Measurements from ENCODE around the gene MLXIP.

MLXIP gene

DNA sequence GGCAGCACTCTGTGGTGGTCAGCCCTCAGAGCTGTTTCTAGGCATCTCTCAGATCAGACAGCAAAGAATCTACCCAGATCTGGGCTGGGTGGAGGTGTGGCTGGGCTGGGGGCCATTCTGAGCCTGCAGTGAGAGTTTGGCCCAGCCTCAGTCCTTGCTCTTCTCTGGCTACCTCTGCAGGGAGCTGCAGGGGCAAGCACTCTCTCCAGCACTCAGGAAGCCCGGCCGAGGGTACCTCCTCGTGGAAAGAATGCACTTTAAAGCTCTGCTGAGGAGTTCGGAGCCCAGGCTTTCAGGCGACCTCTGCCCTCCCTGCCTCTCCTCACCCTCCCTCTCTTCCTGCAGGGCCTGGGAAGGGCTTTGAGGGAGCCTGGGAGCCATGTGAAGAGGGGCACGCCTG, 64.3 kb downstream of the MLXIP start:
- no peak for DNase-seq

DNA sequence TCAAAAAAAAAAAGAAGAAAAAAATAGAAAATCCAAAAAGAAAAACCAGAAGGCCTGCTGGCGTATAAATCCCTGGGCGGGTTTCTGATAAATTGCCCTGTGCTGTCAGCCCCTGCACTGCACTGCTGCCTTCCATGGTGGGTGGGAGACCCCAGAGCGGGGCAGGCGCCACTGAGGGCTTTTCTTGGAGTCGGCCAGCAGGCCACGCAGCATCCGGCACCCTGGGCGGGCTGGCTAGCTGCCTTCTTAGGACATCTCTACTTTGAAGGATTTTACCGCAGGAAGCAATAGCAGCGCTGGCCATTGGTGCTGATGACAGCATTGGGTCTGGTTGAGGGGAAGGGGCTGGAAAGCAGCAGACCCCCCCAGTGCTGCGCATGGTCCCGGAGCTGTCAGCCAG, 66.3 kb downstream of the MLXIP start:
- no peak for DNase-seq

DNA sequence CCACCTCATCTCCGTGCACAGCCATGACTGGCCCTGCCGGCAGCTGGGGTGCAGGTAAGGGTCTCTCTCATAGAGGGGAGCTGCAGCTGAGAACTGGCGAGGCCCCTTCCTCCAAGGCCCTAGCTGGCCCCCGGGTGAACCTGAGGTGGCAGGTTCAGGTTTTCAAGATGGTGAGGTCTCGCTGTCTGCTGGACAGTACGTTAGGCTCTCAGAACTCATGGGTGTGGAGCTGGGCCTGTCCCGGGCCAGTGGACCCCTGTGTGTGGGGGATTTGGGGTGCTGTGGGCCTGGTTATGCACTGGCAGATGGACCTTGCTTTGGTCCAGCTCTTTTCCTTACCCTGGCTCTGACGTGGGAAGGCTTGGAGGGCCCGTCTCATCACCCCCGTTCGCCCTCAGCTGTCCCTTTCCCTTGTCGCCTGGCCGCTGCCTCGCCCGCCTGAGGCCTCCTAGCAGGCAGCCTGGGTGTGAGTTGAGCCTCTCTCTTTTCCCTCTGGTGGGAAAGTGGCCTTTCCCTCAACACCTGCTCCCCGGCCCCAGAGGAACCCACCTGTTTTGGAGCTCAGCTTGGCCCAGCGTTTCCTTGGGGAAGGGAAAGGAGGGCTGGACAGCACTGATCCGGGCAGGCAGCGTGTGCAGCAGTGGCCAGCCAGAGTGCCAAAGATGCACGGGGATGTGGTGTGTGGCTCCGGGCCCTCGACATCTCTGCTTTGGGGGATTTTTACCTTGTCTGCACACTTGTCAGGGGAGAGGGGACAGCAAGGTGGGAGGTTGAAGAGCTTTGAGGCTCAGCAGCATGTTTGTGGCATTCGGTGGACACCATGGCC, 67.2 kb downstream of the MLXIP start:
- DNase-seq, result no peak

DNA sequence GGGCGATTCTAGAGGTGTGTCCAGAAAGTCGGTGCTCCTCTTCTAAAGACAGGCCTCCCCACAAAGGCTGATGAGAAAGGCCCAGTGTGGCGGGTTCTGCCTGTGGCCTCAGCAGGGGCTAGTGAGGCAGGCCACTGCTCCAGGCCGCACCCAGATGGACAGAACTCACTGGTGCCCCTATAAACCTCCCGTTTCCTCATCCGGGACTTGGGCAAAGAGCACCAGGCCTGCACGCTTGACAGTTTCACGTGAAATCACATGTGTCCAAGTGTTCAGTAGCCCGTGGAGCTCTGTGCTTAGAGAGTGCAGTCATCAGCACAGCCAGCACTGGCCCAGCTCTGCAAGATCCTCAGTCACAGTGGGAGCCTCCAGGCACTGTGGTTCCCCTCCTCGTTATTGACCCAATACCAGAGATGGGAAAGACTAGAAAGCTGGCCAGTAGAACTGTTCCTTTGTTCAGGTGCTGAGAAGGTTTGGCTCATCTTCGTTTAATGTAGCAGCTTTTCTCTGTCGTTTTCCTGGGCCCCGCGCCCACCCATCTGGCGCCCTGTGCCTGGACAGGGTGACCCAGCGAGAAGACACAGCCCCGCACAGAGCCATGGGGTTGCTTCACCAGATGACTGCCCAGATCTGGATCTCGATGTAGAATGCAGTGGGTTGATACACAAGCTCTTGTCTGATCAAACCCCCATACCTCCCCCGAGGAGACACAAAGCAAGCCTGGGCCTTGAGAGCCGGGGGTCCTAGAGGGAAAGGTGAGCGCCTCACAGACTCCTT, 69.1 kb downstream of the MLXIP start:
- DNase-seq, result no peak

DNA sequence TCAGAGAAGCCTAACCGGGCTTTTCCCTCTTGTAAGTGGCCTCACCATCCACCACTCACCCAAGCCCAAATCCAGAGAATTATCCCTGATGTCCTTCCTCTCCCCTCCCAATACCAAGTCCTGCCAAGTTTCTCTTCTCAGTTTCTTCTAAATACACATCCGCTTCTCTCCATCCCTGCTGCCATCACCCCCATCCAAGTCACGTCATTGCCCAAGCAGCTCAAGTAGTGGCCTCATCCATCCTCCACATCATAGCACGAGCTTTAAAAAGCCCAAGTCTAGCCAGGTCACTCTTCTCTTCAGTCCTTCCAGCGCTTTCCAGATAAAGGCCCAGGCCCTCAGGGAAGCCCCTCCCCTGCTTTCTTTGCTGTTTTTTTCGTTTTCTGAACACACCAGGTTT, 70.1 kb downstream of the MLXIP start:
- no peak for DNase-seq

DNA sequence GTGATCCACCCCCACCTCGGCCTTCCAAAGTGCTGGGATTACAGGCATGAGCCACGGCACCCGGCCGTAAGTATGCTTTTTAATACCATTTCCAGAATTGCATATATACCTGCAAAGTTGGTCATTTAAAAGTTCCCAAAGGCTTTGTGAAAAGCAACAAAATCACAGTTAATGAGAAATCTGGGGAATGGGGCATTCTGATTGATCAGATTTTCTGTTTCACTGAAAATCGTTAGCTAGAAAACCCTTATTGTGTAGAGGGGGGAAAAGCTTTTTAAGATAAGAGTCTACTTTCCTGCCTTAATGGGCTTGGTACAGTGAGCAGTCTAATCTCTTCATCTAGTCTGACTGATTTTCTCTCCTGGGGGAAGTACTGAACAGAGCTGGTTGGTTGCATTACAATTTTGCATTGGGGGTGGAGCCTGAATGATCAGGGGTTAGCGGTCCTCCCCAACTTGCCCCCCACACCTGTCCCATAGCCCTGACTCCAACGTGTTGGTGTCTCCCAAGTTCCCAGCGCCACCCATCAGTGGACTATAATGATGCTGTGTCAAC, 71.6 kb downstream of the MLXIP start:
- no peak for DNase-seq

DNA sequence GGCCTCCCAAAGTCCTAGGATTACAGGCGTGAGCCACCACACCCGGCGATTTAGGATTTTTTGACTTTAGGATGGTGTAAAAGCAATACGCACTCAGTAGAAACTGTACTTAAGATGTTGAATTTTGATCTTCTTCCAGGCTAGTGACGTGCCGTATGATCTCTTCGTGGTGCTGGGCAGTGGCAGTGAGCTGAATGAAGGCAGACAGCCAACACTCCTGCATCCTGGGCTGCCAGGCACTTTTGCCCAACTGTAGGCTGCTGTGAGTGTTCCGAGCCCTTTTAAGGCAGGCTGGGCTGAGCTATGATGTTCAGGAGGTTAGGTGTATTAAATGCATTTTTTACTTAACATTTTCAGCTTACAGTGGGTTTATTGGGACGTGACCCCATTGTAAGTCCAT, 74.2 kb downstream of the MLXIP start:
- peak in 2 of 56 donors; percentile 5 to 8 for DNase-seq

DNA sequence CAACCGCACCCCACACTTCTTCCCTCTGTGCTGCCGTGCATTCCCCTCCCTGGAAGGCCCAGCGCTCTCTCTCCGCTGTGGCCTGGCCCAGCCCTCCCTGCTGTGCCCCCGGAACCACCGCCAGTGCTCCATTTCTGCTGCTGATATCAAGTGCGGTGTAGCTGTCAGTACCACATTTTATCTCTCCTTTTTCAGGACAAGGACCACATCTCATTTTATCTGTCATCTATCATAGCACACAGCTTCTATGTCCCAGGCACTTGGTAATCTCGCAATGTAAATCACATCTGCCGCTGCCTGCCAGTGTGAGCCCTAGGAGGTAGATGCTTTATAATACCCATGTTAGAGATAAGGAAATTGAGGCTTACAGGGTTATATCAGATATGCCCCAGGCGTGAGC, 77.1 kb downstream of the MLXIP start:
- no peak for DNase-seq

DNA sequence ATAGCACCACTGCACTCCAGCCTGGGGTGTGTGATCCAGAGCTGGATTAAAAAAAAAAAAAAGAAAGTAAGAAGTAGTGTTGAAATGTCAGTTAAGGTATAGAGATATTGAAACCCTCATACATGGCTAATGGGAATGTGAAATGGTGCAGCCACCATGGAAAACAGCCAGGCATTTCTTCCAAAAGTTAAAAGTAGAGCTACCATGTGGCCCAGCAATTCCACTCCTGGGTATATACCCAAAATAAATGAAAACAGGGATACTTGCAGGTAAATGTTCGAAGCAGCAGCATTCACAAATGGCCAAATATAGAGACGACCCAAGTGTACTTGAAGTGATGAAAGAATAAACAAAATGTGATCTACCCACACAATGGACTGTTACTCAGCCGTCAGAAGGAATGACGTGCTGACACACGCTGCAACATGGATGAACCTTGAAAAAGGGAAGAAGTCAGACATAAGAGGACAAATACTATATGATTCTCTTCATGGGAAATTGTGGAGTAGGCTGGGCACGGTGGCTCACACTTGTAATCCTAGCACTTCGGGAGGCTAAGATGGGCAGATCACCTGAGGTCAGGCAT, 80.2 kb downstream of the MLXIP start:
- DNase-seq, result no peak

DNA sequence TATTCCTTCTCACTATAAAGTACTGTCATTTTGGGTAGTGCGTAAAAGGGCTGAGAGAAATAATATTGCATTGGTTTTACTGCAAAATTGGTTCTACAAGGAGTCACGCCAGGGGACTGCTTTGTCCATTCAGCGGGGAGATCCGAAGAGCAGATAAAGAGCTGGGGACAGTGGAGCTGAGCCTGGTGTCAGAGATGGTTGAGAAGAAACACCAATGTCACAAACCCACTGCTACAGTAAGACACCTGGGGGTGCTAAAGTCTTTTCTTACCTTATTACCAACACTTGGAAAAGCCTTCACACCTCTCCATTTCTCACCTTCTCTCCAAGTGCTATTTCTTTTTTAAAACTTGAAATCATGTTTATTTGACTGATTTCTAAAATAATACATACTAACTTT, 81.3 kb downstream of the MLXIP start:
- no peak for DNase-seq

DNA sequence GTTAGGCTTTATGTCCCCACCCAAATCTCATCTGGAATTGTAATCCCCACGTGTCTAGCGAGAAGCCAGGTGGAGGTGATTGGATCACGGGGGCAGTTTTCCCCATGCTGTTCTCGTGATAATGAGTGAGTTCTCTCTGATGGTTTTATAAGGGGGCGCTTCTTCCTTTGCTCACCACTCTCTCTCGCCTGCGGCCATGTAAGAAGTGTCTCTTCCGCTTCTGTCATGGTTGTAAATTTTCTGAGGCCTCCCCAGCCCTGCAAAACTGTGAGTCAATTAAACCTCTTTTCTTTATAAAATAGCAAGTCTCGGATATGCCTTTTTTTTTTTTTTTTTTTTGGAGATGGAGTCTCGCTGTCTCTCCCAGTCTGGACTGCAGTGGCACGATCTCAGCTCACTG, 82.2 kb downstream of the MLXIP start:
- no peak for DNase-seq

DNA sequence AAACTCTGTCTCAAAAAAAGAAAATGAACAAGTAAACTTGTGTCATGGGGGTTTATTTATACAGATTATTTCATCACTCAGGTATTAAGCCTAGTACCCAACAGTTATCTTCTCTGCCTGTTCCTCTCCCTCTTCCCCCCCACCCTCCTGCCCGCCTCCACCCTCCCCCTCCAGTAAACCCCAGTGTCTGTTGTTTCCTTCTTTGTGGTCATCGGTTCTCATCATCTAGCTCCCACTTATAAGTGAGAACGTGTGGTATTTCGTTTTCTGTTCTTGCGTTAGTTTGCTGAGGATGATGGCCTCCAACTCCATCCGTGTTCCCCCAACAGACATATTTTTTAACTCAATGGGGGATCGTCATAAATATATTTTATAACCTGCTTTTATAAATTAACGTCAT, 83.1 kb downstream of the MLXIP start:
- DNase-seq, result no peak

DNA sequence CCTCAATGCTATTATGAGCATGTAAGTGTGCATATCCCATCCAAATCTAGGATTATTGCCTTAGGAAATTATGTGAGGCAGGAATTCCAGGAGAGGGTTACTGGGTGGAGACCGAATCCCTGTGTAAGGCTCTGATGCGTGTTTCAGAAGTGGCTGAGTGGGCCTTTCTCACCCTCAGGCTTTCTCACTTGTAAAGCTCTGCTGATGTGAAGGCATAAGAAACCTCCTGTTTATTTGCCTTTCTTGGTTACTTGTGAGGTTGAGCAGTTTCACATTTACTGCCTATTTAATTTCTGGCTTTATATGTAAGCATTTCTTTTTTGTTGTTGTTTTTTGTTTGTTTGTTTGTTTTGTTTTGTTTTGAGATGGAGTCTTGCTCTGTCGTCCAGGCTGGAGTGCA, 84.4 kb downstream of the MLXIP start:
- DNase-seq, result no peak

DNA sequence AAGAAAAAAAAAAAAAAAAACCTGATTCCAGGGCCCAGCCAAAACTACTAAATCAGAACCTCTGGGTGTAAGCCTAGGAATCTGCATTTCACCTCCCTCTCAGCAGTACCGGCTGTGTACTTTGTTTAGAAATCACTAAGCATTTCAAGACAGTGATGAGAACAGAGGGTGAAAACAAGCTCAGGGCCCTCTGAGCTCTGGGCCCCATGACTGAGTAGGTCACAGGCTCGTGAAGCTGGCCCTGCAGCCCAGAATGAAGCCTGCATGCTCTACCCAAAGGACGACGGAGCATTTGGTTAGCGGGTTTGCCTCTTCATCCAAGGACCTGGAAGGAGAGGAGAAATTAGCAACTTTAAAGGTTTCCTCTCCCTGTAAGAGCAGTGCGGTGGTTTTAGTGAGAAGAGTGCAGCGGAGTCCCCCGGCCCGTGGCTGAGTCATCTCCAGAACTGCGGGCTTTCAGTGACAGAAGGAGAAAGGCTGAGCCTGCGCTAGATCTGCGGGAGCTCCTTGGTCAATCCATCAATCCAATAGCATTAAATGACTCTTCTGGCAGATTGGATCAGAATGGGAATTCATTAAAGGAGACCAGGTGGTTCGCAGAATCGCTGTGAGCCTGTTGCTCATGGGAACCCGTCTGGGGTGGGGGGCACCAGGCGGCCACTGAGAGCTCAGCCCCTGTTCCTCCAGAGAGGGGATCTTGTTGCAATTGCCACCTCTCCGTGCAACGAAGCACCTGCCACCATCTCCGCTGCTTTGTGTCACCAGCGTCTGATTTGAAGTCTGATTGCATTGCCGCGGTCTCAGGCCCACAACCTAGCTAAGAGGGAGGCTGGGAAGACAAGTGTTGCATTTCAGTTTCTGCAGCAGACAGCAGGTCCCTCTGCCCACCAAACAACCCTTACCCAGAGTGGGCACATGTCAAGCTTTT, 88.1 kb downstream of the MLXIP start:
- DNase-seq, result no peak

DNA sequence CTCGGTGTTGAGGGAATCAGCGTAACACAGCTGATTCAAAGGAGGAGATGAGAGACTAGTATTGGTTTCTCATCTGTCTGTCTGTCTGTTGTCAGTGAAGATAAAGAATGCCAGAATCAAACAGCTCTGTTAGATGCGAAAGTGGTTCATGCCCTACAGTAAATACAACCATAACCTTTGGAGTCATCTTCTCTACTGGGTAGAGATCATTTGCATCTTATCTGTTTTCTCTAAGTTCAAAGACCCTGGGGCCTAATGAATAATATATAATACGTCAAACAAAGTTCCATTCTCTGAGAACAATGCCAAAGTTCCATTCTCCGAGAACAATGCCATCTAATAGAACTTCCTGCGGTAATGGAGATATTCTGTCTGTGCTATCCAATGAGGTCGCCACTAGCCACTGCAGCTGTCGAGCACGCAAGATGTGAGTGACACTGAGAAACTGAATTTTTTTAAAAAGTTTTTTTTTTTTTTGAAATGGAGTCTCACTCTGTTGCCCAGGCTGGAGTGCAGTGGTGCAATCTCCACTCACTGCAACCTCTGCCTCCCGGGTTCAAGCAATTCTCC, 88.9 kb downstream of the MLXIP start:
- DNase-seq, result no peak

DNA sequence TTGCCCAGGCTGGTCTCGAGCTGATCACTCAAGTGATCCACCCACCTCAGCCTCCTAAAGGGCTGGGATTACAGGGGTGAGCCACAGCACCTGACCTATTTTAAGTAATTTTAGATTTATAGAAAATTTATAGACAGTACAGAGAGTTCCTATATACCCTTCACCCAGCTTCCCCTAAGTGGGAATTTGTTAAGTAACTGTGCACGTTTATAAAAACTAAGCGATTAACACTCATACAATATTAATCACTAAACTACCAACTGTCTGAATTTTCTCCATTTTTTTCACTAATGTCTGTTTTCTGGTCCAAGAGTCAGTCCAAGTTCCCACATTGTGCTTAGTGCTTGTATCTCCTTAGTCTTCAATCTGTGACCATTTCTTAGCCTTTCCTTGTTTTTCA, 89.9 kb downstream of the MLXIP start:
- no peak for DNase-seq

DNA sequence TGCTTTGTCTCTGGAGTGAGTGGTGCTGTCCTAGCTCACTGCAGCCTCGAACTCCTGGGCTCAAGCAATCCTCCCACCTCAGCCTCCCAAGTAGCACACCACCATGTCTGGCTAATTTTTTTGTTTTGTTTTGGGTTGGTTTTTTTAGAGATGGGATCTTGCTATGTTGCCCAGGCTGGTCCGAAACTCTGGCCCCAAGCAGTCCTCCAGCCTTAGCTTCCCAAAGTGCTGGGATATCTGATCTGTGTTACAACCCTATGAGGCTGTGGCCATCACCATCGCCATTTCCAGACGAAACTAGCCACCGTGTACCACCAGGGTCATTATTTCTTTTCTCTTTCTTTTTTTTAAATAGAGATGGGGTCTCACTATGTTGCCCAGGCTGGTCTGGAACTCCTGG, 92.8 kb downstream of the MLXIP start:
- DNase-seq, result no peak

DNA sequence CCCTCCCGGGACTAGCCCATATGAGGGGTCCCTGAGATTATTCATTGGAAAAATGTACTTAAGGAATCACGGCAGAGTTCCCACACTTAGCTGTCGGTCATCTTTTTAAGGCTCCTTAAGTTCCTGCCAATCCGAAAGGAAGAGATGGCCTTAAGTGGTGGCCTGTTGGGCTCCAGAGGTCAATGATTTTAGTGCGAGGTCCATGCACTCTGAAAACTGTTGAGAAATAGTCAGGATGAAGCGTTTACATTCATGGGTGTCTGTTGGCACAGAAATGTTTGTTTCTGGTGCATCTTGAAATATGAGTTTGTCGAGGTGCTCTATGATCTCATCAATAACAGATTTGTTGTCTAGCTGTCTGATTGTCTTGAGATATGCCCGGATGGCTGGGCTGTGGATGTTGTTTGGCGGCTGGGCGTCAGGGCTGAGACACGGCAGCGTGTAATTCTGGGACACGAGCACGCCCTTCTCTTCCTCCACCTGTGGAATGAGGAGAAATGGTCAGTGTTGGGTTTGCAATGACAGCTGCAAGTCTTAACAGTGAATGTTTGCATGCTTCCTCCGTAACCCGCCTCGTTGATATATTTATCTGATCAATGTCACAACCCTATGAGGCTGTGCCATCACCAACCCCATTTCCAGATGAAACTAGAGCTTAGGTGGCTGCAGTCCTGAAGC, 93.8 kb downstream of the MLXIP start:
- no peak for DNase-seq

DNA sequence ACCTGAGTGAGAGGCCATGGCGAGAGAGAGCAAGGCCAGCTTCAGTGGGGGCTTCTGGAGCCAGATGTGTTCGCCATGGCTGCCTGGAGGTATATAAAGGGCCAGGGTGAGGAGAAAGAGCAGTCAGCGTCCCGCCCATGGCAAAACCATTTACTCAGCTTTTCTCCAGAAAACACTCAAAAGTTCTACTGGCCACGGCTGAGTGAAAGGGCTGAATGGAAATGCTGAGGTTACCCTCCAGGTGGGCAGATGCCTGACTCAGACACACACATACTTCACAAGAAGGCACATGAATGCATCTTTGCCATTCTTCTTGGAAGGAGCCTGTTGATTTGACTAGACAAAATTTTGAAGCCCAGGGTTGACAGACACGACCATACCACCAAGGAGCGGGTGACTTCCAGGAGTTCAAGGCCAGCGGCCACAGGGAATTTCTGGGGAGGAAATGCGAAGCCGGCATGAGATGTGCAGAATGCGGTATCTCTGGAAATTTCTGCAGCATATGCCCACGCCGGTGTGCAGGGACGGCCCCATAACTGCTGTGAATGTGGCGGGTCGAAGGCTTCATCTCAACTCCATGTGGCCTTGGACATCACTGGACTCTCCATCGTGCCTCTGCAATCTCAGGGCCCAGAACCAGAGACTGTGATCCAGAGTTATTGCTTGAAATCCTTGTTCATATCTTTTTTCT, 95.7 kb downstream of the MLXIP start, which contains the start of gene IL31:
Gene IL31, minus strand, starts transcription at position 67 of the 691 bp plus-strand sequence. Its CDS starts 49 bp downstream, at position 18.
- no peak for DNase-seq

Measured in nucleus accumbens (tissue), 56 donors.